Measurements from ENCODE around the gene ORMDL3. TPM values are rescaled to one million over a fixed set of nuclear protein-coding genes. Genes with fewer than 3 reads are reported as not detected.

The ORMDL3 gene
- total RNA-seq, 1 experiment from 2014 or later, result 14.7 TPM

GRCh38 chr17:39938140-39938869 lies 10.9 kb upstream of the ORMDL3 start:
- BruUV-seq (replicated peaks), result no TSS peak
- intact Hi-C loops (cut with micrococcal nuclease), result no loop called here
- Mint-ChIP-seq H3K36me3 (ENCODE audit: insufficient read depth, unreplicated experiment) (peaks cover 7% of the 10 kb centered on the region), H3K4me3 (ENCODE audit: unreplicated experiment) (no peak overlapping the region), H3K27ac (ENCODE audit: low read depth, unreplicated experiment) (no peak overlapping the region), H3K9me3 (ENCODE audit: unreplicated experiment) (no peaks in the 10 kb centered on the region), H3K27me3 (ENCODE audit: insufficient read depth, unreplicated experiment) (peaks cover 23% of the 10 kb centered on the region), H3K4me1 (ENCODE audit: insufficient read depth, unreplicated experiment) (no peaks in the 10 kb centered on the region)
- TF ChIP-seq CTCF (IDR thresholded peaks at IDR 0.05; ENCODE audit: unreplicated experiment), result no peak
- POLR2A ChIA-PET, result interaction anchor here (0.6 to 1.2 kb wide), 3 partner anchors 9 to 168 kb away, joined by 3 to 5 read pairs (median 4); no protein-coding TSS in a partner anchor
- DNase-seq (ENCODE audit: unreplicated experiment), result no peak
- CTCF ChIA-PET, result interaction anchor here (0.6 to 0.7 kb wide), 2 partner anchors 54 to 225 kb away, joined by 4 to 5 read pairs; no protein-coding TSS in a partner anchor

GRCh38 chr17:39937447-39937846 lies 10.0 kb upstream of the ORMDL3 start:
- intact Hi-C loops (cut with micrococcal nuclease), result no loop called here
- ChIA-PET POLR2A (interaction anchor here (1.2 kb wide), 1 partner anchor 9 kb away, joined by 5 read pairs; no protein-coding TSS in a partner anchor), CTCF (interaction anchor here (0.6 to 0.7 kb wide), 2 partner anchors 104 to 140 kb away, joined by 3 read pairs; no protein-coding TSS in a partner anchor)
- no TSS peak for BruUV-seq (replicated peaks)
- H3K4me3 Mint-ChIP-seq (ENCODE audit: unreplicated experiment), result no peak overlapping the region
- DNase-seq (ENCODE audit: unreplicated experiment), result no peak
- H3K27me3 Mint-ChIP-seq (ENCODE audit: insufficient read depth, unreplicated experiment), result peaks cover 15% of the 10 kb centered on the region
- no peaks in the 10 kb centered on the region for H3K9me3 Mint-ChIP-seq (ENCODE audit: unreplicated experiment)
- no peaks in the 10 kb centered on the region for H3K4me1 Mint-ChIP-seq (ENCODE audit: insufficient read depth, unreplicated experiment)
- no peak for TF ChIP-seq CTCF (IDR thresholded peaks at IDR 0.05; ENCODE audit: unreplicated experiment)
- H3K36me3 Mint-ChIP-seq (ENCODE audit: insufficient read depth, unreplicated experiment), result peaks cover 7% of the 10 kb centered on the region
- H3K27ac Mint-ChIP-seq (ENCODE audit: low read depth, unreplicated experiment), result no peak overlapping the region

GRCh38 chr17:39935909-39936308 lies 8.5 kb upstream of the ORMDL3 start:
- DNase-seq (ENCODE audit: unreplicated experiment), result no peak
- Mint-ChIP-seq H3K4me1 (ENCODE audit: insufficient read depth, unreplicated experiment) (no peaks in the 10 kb centered on the region), H3K9me3 (ENCODE audit: unreplicated experiment) (no peaks in the 10 kb centered on the region), H3K4me3 (ENCODE audit: unreplicated experiment) (no peak overlapping the region), H3K27me3 (ENCODE audit: insufficient read depth, unreplicated experiment) (no peaks in the 10 kb centered on the region), H3K36me3 (ENCODE audit: insufficient read depth, unreplicated experiment) (no peaks in the 10 kb centered on the region), H3K27ac (ENCODE audit: low read depth, unreplicated experiment) (no peak overlapping the region)
- ChIA-PET POLR2A (no interaction called here), CTCF (no interaction called here)
- BruUV-seq (replicated peaks), result no TSS peak
- no peak for TF ChIP-seq CTCF (IDR thresholded peaks at IDR 0.05; ENCODE audit: unreplicated experiment)
- intact Hi-C loops (cut with micrococcal nuclease), result no loop called here

GRCh38 chr17:39934324-39934723 lies 6.9 kb upstream of the ORMDL3 start:
- H3K9me3 Mint-ChIP-seq (ENCODE audit: unreplicated experiment), result no peaks in the 10 kb centered on the region
- intact Hi-C loops (cut with micrococcal nuclease), result no loop called here
- POLR2A ChIA-PET, result no interaction called here

More at GRCh38 chr17:39934324-39934723, 6.9 kb upstream of the ORMDL3 start:
- H3K27me3 Mint-ChIP-seq (ENCODE audit: insufficient read depth, unreplicated experiment), result no peaks in the 10 kb centered on the region
- no peak overlapping the region for H3K27ac Mint-ChIP-seq (ENCODE audit: low read depth, unreplicated experiment)
- H3K4me3 Mint-ChIP-seq (ENCODE audit: unreplicated experiment), result no peak overlapping the region
- no TSS peak for BruUV-seq (replicated peaks)
- H3K4me1 Mint-ChIP-seq (ENCODE audit: insufficient read depth, unreplicated experiment), result peaks cover 6% of the 10 kb centered on the region
- no peak for DNase-seq (ENCODE audit: unreplicated experiment)
- no peak for TF ChIP-seq CTCF (IDR thresholded peaks at IDR 0.05; ENCODE audit: unreplicated experiment)
- CTCF ChIA-PET, result no interaction called here
- no peaks in the 10 kb centered on the region for H3K36me3 Mint-ChIP-seq (ENCODE audit: insufficient read depth, unreplicated experiment)
